ENCODE measurements around the gene OR10T2.

The OR10T2 gene

DNA sequence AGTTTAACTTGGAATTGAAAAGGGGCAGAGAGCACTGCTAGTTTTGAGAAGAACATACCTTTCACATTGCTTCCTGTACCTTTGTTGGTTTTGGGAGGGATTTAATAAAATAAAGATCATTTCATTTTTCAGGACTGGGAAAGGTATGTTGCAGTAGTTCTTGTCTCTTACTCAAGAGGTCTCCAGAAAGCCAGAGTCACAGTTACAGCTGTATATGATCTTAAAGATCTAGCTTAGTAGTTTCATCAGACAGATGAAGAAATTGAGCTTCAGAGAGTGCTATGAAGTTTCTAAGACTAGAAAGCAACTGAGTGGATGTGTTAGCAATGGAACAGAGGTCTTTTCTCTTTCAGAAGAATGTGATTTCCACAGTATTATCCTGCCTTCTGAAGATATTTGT is 25.8 kb upstream of the OR10T2 start:
- CTCF ChIA-PET: no interaction called here
- Histone ChIP-seq H3K27ac (ENCODE audit: extremely low read depth, low read depth, low read length) (no peak overlapping the region), H3K36me3 (ENCODE audit: control insufficient read depth in 2 of 2, insufficient read depth in 1 of 2, low read length in 2 of 2) (no peaks in the 10 kb centered on the region), H3K4me3 (ENCODE audit: low read depth, low read length) (no peak overlapping the region), H3K4me1 (ENCODE audit: control insufficient read depth, insufficient read depth, low read length) (no peaks in the 10 kb centered on the region), H3K9me3 (ENCODE audit: control insufficient read depth, insufficient read depth, low read depth, low read length) (no peaks in the 10 kb centered on the region)
- no peak for TF ChIP-seq ZNF10 (tag by site-specific recombination; IDR thresholded peaks at IDR 0.05)
- TF ChIP-seq, protein P1, sequence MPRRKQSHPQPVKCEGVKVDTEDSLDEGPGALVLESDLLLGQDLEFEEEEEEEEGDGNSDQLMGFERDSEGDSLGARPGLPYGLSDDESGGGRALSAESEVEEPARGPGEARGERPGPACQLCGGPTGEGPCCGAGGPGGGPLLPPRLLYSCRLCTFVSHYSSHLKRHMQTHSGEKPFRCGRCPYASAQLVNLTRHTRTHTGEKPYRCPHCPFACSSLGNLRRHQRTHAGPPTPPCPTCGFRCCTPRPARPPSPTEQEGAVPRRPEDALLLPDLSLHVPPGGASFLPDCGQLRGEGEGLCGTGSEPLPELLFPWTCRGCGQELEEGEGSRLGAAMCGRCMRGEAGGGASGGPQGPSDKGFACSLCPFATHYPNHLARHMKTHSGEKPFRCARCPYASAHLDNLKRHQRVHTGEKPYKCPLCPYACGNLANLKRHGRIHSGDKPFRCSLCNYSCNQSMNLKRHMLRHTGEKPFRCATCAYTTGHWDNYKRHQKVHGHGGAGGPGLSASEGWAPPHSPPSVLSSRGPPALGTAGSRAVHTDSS (tag by site-specific recombination; IDR thresholded peaks at IDR 0.05): no peak
- no peak for TF ChIP-seq SP3 (tag by site-specific recombination; IDR thresholded peaks at IDR 0.05)
- TF ChIP-seq, protein P2, sequence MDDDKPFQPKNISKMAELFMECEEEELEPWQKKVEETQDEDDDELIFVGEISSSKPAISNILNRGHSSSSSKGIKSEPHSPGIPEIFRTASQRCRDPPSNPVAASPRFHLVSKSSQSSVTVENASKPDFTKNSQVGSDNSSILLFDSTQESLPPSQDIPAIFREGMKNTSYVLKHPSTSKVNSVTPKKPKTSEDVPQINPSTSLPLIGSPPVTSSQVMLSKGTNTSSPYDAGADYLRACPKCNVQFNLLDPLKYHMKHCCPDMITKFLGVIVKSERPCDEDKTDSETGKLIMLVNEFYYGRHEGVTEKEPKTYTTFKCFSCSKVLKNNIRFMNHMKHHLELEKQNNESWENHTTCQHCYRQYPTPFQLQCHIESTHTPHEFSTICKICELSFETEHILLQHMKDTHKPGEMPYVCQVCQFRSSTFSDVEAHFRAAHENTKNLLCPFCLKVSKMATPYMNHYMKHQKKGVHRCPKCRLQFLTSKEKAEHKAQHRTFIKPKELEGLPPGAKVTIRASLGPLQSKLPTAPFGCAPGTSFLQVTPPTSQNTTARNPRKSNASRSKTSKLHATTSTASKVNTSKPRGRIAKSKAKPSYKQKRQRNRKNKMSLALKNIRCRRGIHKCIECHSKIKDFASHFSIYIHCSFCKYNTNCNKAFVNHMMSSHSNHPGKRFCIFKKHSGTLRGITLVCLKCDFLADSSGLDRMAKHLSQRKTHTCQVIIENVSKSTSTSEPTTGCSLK (tag by site-specific recombination; IDR thresholded peaks at IDR 0.05): no peak
- no peak for TF ChIP-seq ZNF433 (tag by site-specific recombination; IDR thresholded peaks at IDR 0.05; ENCODE audit: low read depth)
- TF ChIP-seq, protein P3, sequence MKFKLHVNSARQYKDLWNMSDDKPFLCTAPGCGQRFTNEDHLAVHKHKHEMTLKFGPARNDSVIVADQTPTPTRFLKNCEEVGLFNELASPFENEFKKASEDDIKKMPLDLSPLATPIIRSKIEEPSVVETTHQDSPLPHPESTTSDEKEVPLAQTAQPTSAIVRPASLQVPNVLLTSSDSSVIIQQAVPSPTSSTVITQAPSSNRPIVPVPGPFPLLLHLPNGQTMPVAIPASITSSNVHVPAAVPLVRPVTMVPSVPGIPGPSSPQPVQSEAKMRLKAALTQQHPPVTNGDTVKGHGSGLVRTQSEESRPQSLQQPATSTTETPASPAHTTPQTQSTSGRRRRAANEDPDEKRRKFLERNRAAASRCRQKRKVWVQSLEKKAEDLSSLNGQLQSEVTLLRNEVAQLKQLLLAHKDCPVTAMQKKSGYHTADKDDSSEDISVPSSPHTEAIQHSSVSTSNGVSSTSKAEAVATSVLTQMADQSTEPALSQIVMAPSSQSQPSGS (tag by site-specific recombination; IDR thresholded peaks at IDR 0.05; ENCODE audit: low read depth): no peak
- TF ChIP-seq, protein P4, sequence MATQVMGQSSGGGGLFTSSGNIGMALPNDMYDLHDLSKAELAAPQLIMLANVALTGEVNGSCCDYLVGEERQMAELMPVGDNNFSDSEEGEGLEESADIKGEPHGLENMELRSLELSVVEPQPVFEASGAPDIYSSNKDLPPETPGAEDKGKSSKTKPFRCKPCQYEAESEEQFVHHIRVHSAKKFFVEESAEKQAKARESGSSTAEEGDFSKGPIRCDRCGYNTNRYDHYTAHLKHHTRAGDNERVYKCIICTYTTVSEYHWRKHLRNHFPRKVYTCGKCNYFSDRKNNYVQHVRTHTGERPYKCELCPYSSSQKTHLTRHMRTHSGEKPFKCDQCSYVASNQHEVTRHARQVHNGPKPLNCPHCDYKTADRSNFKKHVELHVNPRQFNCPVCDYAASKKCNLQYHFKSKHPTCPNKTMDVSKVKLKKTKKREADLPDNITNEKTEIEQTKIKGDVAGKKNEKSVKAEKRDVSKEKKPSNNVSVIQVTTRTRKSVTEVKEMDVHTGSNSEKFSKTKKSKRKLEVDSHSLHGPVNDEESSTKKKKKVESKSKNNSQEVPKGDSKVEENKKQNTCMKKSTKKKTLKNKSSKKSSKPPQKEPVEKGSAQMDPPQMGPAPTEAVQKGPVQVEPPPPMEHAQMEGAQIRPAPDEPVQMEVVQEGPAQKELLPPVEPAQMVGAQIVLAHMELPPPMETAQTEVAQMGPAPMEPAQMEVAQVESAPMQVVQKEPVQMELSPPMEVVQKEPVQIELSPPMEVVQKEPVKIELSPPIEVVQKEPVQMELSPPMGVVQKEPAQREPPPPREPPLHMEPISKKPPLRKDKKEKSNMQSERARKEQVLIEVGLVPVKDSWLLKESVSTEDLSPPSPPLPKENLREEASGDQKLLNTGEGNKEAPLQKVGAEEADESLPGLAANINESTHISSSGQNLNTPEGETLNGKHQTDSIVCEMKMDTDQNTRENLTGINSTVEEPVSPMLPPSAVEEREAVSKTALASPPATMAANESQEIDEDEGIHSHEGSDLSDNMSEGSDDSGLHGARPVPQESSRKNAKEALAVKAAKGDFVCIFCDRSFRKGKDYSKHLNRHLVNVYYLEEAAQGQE (tag by site-specific recombination; IDR thresholded peaks at IDR 0.05): no peak
- TF ChIP-seq ZNF580 (tag by site-specific recombination; IDR thresholded peaks at IDR 0.05): no peak
- no peak for TF ChIP-seq ZNF639 (tag by site-specific recombination; IDR thresholded peaks at IDR 0.05)
- TF ChIP-seq FEZF1 (tag by site-specific recombination; IDR thresholded peaks at IDR 0.05): no peak
- no peak for TF ChIP-seq ZNF670 (tag by site-specific recombination; IDR thresholded peaks at IDR 0.05; ENCODE audit: low read depth)
- TF ChIP-seq ZNF785 (tag by site-specific recombination; IDR thresholded peaks at IDR 0.05): no peak
- TF ChIP-seq ZBTB44 (tag by site-specific recombination; IDR thresholded peaks at IDR 0.05): no peak
- TF ChIP-seq ZNF548 (tag by site-specific recombination; IDR thresholded peaks at IDR 0.05): no peak
- TF ChIP-seq ZNF677 (tag by site-specific recombination; IDR thresholded peaks at IDR 0.05): no peak
- TF ChIP-seq, protein P5, sequence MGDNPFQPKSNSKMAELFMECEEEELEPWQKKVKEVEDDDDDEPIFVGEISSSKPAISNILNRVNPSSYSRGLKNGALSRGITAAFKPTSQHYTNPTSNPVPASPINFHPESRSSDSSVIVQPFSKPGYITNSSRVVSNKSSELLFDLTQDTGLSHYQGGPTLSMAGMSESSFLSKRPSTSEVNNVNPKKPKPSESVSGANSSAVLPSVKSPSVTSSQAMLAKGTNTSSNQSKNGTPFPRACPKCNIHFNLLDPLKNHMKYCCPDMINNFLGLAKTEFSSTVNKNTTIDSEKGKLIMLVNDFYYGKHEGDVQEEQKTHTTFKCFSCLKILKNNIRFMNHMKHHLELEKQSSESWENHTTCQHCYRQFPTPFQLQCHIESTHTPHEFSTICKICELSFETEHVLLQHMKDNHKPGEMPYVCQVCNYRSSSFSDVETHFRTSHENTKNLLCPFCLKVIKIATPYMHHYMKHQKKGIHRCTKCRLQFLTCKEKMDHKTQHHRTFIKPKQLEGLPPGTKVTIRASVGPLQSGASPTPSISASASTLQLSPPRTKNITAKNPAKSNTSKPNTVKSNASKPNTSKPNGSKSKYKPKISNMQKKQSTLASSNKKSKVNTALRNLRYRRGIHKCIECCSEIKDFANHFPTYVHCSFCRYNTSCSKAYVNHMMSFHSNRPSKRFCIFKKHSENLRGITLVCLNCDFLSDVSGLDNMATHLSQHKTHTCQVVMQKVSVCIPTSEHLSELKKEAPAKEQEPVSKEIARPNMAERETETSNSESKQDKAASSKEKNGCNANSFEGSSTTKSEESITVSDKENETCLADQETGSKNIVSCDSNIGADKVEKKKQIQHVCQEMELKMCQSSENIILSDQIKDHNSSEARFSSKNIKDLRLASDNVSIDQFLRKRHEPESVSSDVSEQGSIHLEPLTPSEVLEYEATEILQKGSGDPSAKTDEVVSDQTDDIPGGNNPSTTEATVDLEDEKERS (tag by site-specific recombination; IDR thresholded peaks at IDR 0.05): no peak
- TF ChIP-seq ZNF624 (tag by site-specific recombination; IDR thresholded peaks at IDR 0.05): no peak
- no peak for TF ChIP-seq ZNF221 (tag by site-specific recombination; IDR thresholded peaks at IDR 0.05; ENCODE audit: borderline replicate concordance)
- POLR2A ChIA-PET: no interaction called here

All from HEK293 (cell line).